HepG2 (cell line): ENCODE data around the gene NAIF1. TPM values are rescaled to one million over a fixed set of nuclear protein-coding genes. Genes with fewer than 3 reads are reported as not detected.
A peak's percentile ranks its signal among the peaks of the same experiment; 100 is the strongest.

Experiments
- ATF7-NPFF ChIP-seq: sonication (generic); formaldehyde crosslinking; IDR thresholded peaks from 2 replicates; pipeline ENCODE4 v1.8.1; 2023; ENCODE audit warnings: mild to moderate bottlenecking, low read depth, missing genetic modification reagents, moderate library complexity
- EEA1 ChIP-seq: sonication (generic); formaldehyde crosslinking; IDR thresholded peaks from 2 replicates; pipeline ENCODE4 v1.5.1; 2020; ENCODE audit warnings: mild to moderate bottlenecking, missing genetic modification reagents, borderline replicate concordance
- GABPB1 ChIP-seq: IDR thresholded peaks from 2 replicates; pipeline ENCODE4 v1.6.1; 2016; ENCODE audit warnings: mild to moderate bottlenecking, missing genetic modification reagents, moderate library complexity, missing compliant biosample characterization
- HDAC1 ChIP-seq: sonication (generic); formaldehyde crosslinking; IDR thresholded peaks from 2 replicates; pipeline ENCODE4 v1.5.1; 2020; ENCODE audit warnings: mild to moderate bottlenecking, missing genetic modification reagents
- IRF2 ChIP-seq: IDR thresholded peaks from 2 replicates; pipeline ENCODE4 v1.6.1; 2018; ENCODE audit warnings: missing genetic modification reagents, missing compliant biosample characterization
- MTA1 ChIP-seq: sonication (generic); formaldehyde crosslinking; IDR thresholded peaks from 2 replicates; pipeline ENCODE4 v1.4.0; 2020; ENCODE audit warnings: missing genetic modification reagents, mild to moderate bottlenecking, borderline replicate concordance
- NCOA2 ChIP-seq: sonication (generic); formaldehyde crosslinking; IDR thresholded peaks from 2 replicates; pipeline ENCODE4 v1.8.0; 2022; ENCODE audit warnings: inconsistent platforms
- RFX5 ChIP-seq: IDR thresholded peaks from 2 replicates; pipeline ENCODE4 v1.6.1; 2011; ENCODE audit warnings: low read depth, low read length, improper control_type of control experiment
- SMAD1 ChIP-seq: sonication (generic); formaldehyde crosslinking; IDR thresholded peaks from 2 replicates; pipeline ENCODE4 v1.4.0; 2020; ENCODE audit warnings: missing genetic modification reagents, low read depth, mild to moderate bottlenecking, borderline replicate concordance
- SMC3 ChIP-seq: IDR thresholded peaks from 2 replicates; pipeline ENCODE4 v1.6.1; 2011; ENCODE audit warnings: low read length, improper control_type of control experiment
- SUZ12 ChIP-seq: fragments of 150-350 bp; IDR thresholded peaks from 2 replicates; pipeline ENCODE4 v1.6.1; 2014; ENCODE audit warnings: low read depth, low read length
- TRIM24 ChIP-seq: sonication (generic); formaldehyde crosslinking; IDR thresholded peaks from 2 replicates; pipeline ENCODE4 v1.8.0; 2022; ENCODE audit warnings: mild to moderate bottlenecking, missing genetic modification reagents
- ZBTB20 ChIP-seq: sonication (generic); formaldehyde crosslinking; IDR thresholded peaks from 2 replicates; pipeline ENCODE4 v1.8.1; 2023; ENCODE audit warnings: missing genetic modification reagents, low read depth, mild to moderate bottlenecking, borderline replicate concordance
- ZFP90 ChIP-seq: sonication (generic); formaldehyde crosslinking; IDR thresholded peaks from 2 replicates; pipeline ENCODE4 v1.8.0; 2022; ENCODE audit warnings: missing genetic modification reagents, mild to moderate bottlenecking, inconsistent platforms, borderline replicate concordance
- ZNF12 ChIP-seq: sonication (generic); formaldehyde crosslinking; IDR thresholded peaks from 2 replicates; pipeline ENCODE4 v1.5.0; 2020; ENCODE audit warnings: missing genetic modification reagents
- ZNF451 ChIP-seq: sonication (generic); formaldehyde crosslinking; IDR thresholded peaks from 2 replicates; pipeline ENCODE4 v1.5.0; 2020; ENCODE audit warnings: mild to moderate bottlenecking, missing genetic modification reagents
- ZNF549 ChIP-seq: sonication (generic); formaldehyde crosslinking; IDR thresholded peaks from 2 replicates; pipeline ENCODE4 v1.5.0; 2020; ENCODE audit warnings: missing genetic modification reagents
- ZNF563 ChIP-seq: sonication (generic); formaldehyde crosslinking; IDR thresholded peaks from 2 replicates; pipeline ENCODE4 v1.8.0; 2022; ENCODE audit warnings: mild to moderate bottlenecking, moderate library complexity, missing genetic modification reagents
- ZNF567 ChIP-seq: sonication (generic); formaldehyde crosslinking; IDR thresholded peaks from 2 replicates; pipeline ENCODE4 v1.8.1; 2023; ENCODE audit warnings: mild to moderate bottlenecking, missing genetic modification reagents, borderline replicate concordance
- ZNF737 ChIP-seq: sonication (generic); formaldehyde crosslinking; IDR thresholded peaks from 2 replicates; pipeline ENCODE4 v1.5.0; 2020; ENCODE audit warnings: missing genetic modification reagents, mild to moderate bottlenecking, borderline replicate concordance
- ZSCAN21 ChIP-seq: sonication (generic); formaldehyde crosslinking; IDR thresholded peaks from 2 replicates; pipeline ENCODE4 v1.8.0; 2022; ENCODE audit warnings: mild to moderate bottlenecking, missing genetic modification reagents, moderate library complexity, borderline replicate concordance
- ZSCAN30 ChIP-seq: sonication (generic); formaldehyde crosslinking; IDR thresholded peaks from 2 replicates; pipeline ENCODE4 v1.5.0; 2020; ENCODE audit warnings: mild to moderate bottlenecking, missing genetic modification reagents
- ZZZ3 ChIP-seq: sonication (generic); formaldehyde crosslinking; IDR thresholded peaks from 2 replicates; pipeline ENCODE4 v1.4.0; 2020; ENCODE audit warnings: missing genetic modification reagents, mild to moderate bottlenecking, borderline replicate concordance
- polyA plus RNA-seq, 8 experiments: library from polyadenylated mRNA; depleted of rRNA in 3 of 8; stranded (reverse) in 7 of 8; unstranded in 1 of 8; fragments of >200 nt; fragmentation: Illumina TruSeq in 4 of 8; extraction: Trizol in 4 of 8; gene quantifications; 2 replicates each; pipeline versions ENCODE4 v1.2.1 to v1.2.3, GENCODE V29; 2011 to 2016; ENCODE audit warnings: low read depth in 4 of 8, missing spikeins in 1 of 8, mixed read lengths in 1 of 8; ENCODE audit not compliant: insufficient read depth in 1 of 8
- total RNA-seq, 5 experiments: library from RNA; depleted of rRNA; stranded (reverse); fragments of >200 nt; fragmentation: Illumina TruSeq; extraction: Trizol; gene quantifications; 2 replicates each; pipeline ENCODE4 v1.2.3, GENCODE V29; 2016; ENCODE audit warnings: low read depth in 1 of 5
- TF ChIP-seq, protein P1 (sequence below): sonication (generic); formaldehyde crosslinking; IDR thresholded peaks from 2 replicates; pipeline ENCODE4 v1.5.1; 2020; ENCODE audit warnings: missing genetic modification reagents, mild to moderate bottlenecking, borderline replicate concordance
- TF ChIP-seq, protein P2 (sequence below): IDR thresholded peaks from 2 replicates; pipeline ENCODE4 v1.4.0; 2020; ENCODE audit warnings: mild to moderate bottlenecking, missing genetic modification reagents

The NAIF1 gene
- total and polyA plus RNA-seq, 2 of the 13 experiments (the other 11 are each of a cell fraction or from before 2014, with no cell fraction given) = 6.0 to 6.9 TPM

DNA sequence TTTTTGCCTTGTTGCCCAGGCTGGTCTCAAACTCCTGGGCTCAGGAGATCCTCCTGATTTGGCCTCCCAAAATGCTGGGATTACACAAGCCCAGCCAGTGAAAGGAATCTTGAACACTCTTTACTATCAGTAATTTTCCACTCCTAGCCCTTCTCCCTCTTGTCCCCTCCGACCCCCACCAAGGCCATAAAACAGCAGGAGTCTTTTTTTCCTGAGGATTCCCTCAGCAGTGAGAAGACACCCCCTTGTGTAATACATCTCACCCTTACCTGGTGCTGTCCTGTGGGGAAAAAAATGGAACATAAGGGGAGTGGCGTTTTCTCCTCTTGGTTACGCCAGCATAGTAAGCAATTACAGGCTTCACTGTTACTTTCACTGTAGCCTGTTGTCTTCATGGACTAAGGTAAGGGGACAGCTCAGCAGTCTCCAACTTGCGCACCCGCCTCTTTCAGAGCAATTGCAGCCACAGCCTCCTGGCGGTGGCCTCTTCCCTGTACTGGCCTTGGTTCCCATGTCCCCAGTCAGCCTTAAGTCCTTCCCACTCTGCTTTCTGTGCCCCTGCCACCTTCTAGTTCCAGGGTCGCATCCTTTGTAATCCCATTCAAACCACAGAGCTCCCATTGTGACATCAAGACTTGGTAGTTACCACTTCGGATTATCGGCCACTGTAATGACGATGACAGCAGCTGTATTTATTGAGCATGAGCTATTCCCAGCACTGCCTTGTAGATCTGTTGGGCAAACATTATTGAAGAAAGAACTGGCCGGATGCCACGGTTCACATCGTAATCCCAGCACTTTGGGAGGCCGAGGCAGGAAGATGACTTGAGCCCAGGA lies 10.0 kb downstream of the NAIF1 start (continued):
- TF ChIP-seq ZFP90 (CRISPR knock-in tag) (no peak), HDAC1 (CRISPR knock-in tag) (peak; percentile 43), TRIM24 (CRISPR knock-in tag) (no peak), ZNF567 (CRISPR knock-in tag) (peak; percentile 49), ZSCAN21 (CRISPR knock-in tag) (0 out of 2 replicates have a peak, but pooled peaks have one; percentile 50), ZBTB20 (no peak), ZNF549 (CRISPR knock-in tag) (no peak), NCOA2 (CRISPR knock-in tag) (peak; percentile 43; the same call in 1 of the 2 replicates), ZNF12 (CRISPR knock-in tag) (no peak), SMAD1 (CRISPR knock-in tag) (no peak), EEA1 (CRISPR knock-in tag) (no peak), ZSCAN30 (CRISPR knock-in tag) (no peak), ZZZ3 (CRISPR knock-in tag) (no peak), SMC3 (peak; percentile 20; the same call in 1 of the 2 replicates), IRF2 (CRISPR knock-in tag) (no peak), ATF7-NPFF (no peak; the same call in 1 of the 2 replicates), MTA1 (CRISPR knock-in tag) (peak; percentile 46), RFX5 (no peak), SUZ12 (no peak), ZNF451 (CRISPR knock-in tag) (no peak), ZNF737 (CRISPR knock-in tag) (no peak), ZNF563 (no peak), GABPB1 (no peak)
- TF ChIP-seq, protein P1, sequence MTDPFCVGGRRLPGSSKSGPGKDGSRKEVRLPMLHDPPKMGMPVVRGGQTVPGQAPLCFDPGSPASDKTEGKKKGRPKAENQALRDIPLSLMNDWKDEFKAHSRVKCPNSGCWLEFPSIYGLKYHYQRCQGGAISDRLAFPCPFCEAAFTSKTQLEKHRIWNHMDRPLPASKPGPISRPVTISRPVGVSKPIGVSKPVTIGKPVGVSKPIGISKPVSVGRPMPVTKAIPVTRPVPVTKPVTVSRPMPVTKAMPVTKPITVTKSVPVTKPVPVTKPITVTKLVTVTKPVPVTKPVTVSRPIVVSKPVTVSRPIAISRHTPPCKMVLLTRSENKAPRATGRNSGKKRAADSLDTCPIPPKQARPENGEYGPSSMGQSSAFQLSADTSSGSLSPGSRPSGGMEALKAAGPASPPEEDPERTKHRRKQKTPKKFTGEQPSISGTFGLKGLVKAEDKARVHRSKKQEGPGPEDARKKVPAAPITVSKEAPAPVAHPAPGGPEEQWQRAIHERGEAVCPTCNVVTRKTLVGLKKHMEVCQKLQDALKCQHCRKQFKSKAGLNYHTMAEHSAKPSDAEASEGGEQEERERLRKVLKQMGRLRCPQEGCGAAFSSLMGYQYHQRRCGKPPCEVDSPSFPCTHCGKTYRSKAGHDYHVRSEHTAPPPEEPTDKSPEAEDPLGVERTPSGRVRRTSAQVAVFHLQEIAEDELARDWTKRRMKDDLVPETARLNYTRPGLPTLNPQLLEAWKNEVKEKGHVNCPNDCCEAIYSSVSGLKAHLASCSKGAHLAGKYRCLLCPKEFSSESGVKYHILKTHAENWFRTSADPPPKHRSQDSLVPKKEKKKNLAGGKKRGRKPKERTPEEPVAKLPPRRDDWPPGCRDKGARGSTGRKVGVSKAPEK (CRISPR knock-in tag) = no peak
- TF ChIP-seq, protein P2, sequence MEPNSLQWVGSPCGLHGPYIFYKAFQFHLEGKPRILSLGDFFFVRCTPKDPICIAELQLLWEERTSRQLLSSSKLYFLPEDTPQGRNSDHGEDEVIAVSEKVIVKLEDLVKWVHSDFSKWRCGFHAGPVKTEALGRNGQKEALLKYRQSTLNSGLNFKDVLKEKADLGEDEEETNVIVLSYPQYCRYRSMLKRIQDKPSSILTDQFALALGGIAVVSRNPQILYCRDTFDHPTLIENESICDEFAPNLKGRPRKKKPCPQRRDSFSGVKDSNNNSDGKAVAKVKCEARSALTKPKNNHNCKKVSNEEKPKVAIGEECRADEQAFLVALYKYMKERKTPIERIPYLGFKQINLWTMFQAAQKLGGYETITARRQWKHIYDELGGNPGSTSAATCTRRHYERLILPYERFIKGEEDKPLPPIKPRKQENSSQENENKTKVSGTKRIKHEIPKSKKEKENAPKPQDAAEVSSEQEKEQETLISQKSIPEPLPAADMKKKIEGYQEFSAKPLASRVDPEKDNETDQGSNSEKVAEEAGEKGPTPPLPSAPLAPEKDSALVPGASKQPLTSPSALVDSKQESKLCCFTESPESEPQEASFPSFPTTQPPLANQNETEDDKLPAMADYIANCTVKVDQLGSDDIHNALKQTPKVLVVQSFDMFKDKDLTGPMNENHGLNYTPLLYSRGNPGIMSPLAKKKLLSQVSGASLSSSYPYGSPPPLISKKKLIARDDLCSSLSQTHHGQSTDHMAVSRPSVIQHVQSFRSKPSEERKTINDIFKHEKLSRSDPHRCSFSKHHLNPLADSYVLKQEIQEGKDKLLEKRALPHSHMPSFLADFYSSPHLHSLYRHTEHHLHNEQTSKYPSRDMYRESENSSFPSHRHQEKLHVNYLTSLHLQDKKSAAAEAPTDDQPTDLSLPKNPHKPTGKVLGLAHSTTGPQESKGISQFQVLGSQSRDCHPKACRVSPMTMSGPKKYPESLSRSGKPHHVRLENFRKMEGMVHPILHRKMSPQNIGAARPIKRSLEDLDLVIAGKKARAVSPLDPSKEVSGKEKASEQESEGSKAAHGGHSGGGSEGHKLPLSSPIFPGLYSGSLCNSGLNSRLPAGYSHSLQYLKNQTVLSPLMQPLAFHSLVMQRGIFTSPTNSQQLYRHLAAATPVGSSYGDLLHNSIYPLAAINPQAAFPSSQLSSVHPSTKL (CRISPR knock-in tag) = peak; percentile 47; the same call in 1 of the 2 replicates
